GM12878 (cell line): Measurements from ENCODE around the gene SRSF1. TPM values are rescaled to one million over a fixed set of nuclear protein-coding genes. Genes with fewer than 3 reads are reported as not detected.

Source experiments
- ATAC-seq: fragments of 200-7000 bp; cut with Tn5 transposase; 3 replicates; pipeline ENCODE4 v1.9.1; 2020; ENCODE audit warnings: mild to moderate bottlenecking, moderate library complexity
- BruUV-seq: library from RNA; stranded (reverse); fragments of 400-500 nt; replicated peaks from 2 replicates; lab custom pipeline; 2021; lab: Mats Ljungman, UMichigan
- CTCF ChIA-PET: fragments of 300-600 bp; sonication (Branson Sonifier 250); formaldehyde crosslinking; extraction: SDS; loops from one replicate; lab custom pipeline; 2021; ENCODE audit warnings: inconsistent platforms; lab: Yijun Ruan, JAX
- POLR2A ChIA-PET: fragments of 350-600 bp; formaldehyde crosslinking; extraction: SDS; loops from one replicate; lab custom pipeline; 2021; ENCODE audit warnings: inconsistent platforms; lab: Charles Lee
- RAD21 ChIA-PET: fragments of 300-600 bp; sonication (Branson Sonifier 250); formaldehyde crosslinking; loops from one replicate; lab custom pipeline; 2023; ENCODE audit warnings: antibody characterized with exemption; ENCODE audit not compliant: unreplicated experiment; lab: Charles Lee
- SMC1A ChIA-PET: fragments of 300-600 bp; sonication (Branson Sonifier 250); formaldehyde crosslinking; loops from one replicate; lab custom pipeline; 2023; ENCODE audit not compliant: unreplicated experiment, uncharacterized antibody; lab: Charles Lee
- DNase-seq: peaks from one replicate; pipeline ENCODE4 v3.0.0-alpha.2; 2011; ENCODE audit warnings: low read depth, low spot score
- FAIRE-seq: peaks from 3 replicates; lab custom pipeline; 2011; peaks lifted over from hg19 to GRCh38; lab: Jason Lieb, UNC
- H2AFZ ChIP-seq: 2 replicates; pipeline ENCODE4 v1.6.0; 2011; ENCODE audit warnings: low read depth, low read length, control low read depth; ENCODE audit not compliant: control insufficient read depth
- H3K27ac ChIP-seq: 2 replicates; pipeline ENCODE4 v1.5.1; 2011; ENCODE audit warnings: control low read depth; ENCODE audit not compliant: control insufficient read depth, insufficient read depth
- H3K27me3 ChIP-seq, 2 experiments: replicated peaks in 1 of 2; 2 replicates each; pipeline versions ENCODE4 v1.6.0 to v1.6.1; 2011; ENCODE audit warnings: low read length in 1 of 2; ENCODE audit not compliant: control insufficient read depth in 2 of 2, insufficient read depth in 2 of 2
- H3K36me3 ChIP-seq, 2 experiments: 2 replicates each; pipeline ENCODE4 v1.5.1; 2011; ENCODE audit warnings: low read length in 1 of 2; ENCODE audit not compliant: control insufficient read depth in 2 of 2, insufficient read depth in 2 of 2
- H3K4me1 ChIP-seq: 2 replicates; pipeline ENCODE4 v1.6.1; 2011; ENCODE audit warnings: mild to moderate bottlenecking, low read length, moderate library complexity, mixed read lengths; ENCODE audit not compliant: control insufficient read depth, insufficient read depth
- H3K4me2 ChIP-seq: 2 replicates; pipeline ENCODE4 v1.6.0; 2011; ENCODE audit warnings: control low read depth; ENCODE audit not compliant: control insufficient read depth, insufficient read depth
- H3K4me3 ChIP-seq: fragments of 200-600 bp; sonication (generic); 2 replicates; pipeline ENCODE4 v1.5.1; 2016
- H3K79me2 ChIP-seq: 2 replicates; pipeline ENCODE4 v1.6.0; 2011; ENCODE audit warnings: low read length; ENCODE audit not compliant: control insufficient read depth, insufficient read depth
- H3K9ac ChIP-seq: 2 replicates; pipeline ENCODE4 v1.8.0; 2011; ENCODE audit warnings: low read length, control low read depth, mixed read lengths; ENCODE audit not compliant: control insufficient read depth, insufficient read depth
- H3K9me3 ChIP-seq: replicated peaks from 3 replicates; pipeline ENCODE4 v1.5.1; 2011; ENCODE audit warnings: mild to moderate bottlenecking, low read length; ENCODE audit not compliant: control insufficient read depth, insufficient read depth
- H4K20me1 ChIP-seq: 2 replicates; pipeline ENCODE4 v1.6.0; 2011; ENCODE audit not compliant: control insufficient read depth, insufficient read depth
- BCLAF1 ChIP-seq: fragments of 450-650 bp; IDR thresholded peaks from 2 replicates; pipeline ENCODE4 v1.6.1; 2017; ENCODE audit warnings: antibody characterized with exemption, mild to moderate bottlenecking, moderate library complexity
- FOS ChIP-seq: IDR thresholded peaks from 3 replicates; pipeline ENCODE4 v1.6.1; 2011; ENCODE audit warnings: borderline replicate concordance; ENCODE audit not compliant: insufficient read length; ENCODE audit errors: extremely low read depth
- JUND ChIP-seq: IDR thresholded peaks from 2 replicates; pipeline ENCODE4 v1.6.1; 2012; ENCODE audit warnings: low read depth, mild to moderate bottlenecking, low read length, improper control_type of control experiment, moderate library complexity
- KAT2A ChIP-seq: conservative IDR thresholded peaks from 2 replicates; pipeline ENCODE4 v1.6.1; 2011; ENCODE audit warnings: low read depth, low read length; ENCODE audit not compliant: control insufficient read depth
- KLF5 ChIP-seq: fragments of 450-650 bp; IDR thresholded peaks from 2 replicates; pipeline ENCODE4 v1.6.1; 2014; ENCODE audit warnings: mild to moderate bottlenecking; ENCODE audit not compliant: partially characterized antibody
- RELB ChIP-seq: fragments of 450-650 bp; IDR thresholded peaks from 2 replicates; pipeline ENCODE4 v1.6.1; 2017; ENCODE audit warnings: low read depth, mild to moderate bottlenecking, moderate library complexity
- RFX5 ChIP-seq: IDR thresholded peaks from 2 replicates; pipeline ENCODE4 v1.6.1; 2011; ENCODE audit warnings: low read depth, low read length, improper control_type of control experiment
- ZBED1 ChIP-seq: IDR thresholded peaks from 2 replicates; pipeline ENCODE4 v1.6.1; 2016; ENCODE audit warnings: borderline replicate concordance
- ZBTB11 ChIP-seq: fragments of 450-650 bp; formaldehyde crosslinking; IDR thresholded peaks from 2 replicates; pipeline ENCODE4 v1.5.0; 2022; ENCODE audit warnings: mild to moderate bottlenecking, missing genetic modification characterization
- ZSCAN29 ChIP-seq: fragments of 450-650 bp; IDR thresholded peaks from 2 replicates; pipeline ENCODE4 v1.6.1; 2017; ENCODE audit warnings: mild to moderate bottlenecking, moderate library complexity
- WGBS: methylation state at CpG from one replicate; pipeline ENCODE4 v1.1.6; 2016; ENCODE audit warnings: low lambda C conversion rate; ENCODE audit not compliant: insufficient replicate concordance, insufficient coverage; ENCODE audit errors: missing lambda C conversion rate; 5-methylcytosine and 5-hydroxymethylcytosine counted together
- in situ Hi-C: fragments of 300-500 bp; cut with MboI; formaldehyde crosslinking; loops from 9 replicates; pipeline ENCODE4 v1.14.3; 2018; ENCODE audit warnings: mixed read lengths
- intact Hi-C: fragments of 100-400 bp; cut with micrococcal nuclease; formaldehyde crosslinking; loops from one replicate; pipeline ENCODE4 v1.14.2; 2022; ENCODE audit not compliant: unreplicated experiment
- polyA plus RNA-seq, 11 experiments: library from polyadenylated mRNA; depleted of rRNA in 4 of 11; unstranded in 6 of 11; stranded (reverse) in 5 of 11; fragments of >200 nt; fragmentation: Nextera tagmentation in 4 of 11; fragmentation: Illumina TruSeq in 1 of 11; extraction: Ambion mirVana in 4 of 11; extraction: Trizol in 1 of 11; gene quantifications; 1 replicate in 1 of 11; 2 replicates in 10 of 11; pipeline versions ENCODE4 v1.2.1 to v1.2.3, GENCODE V29; 2011 to 2016; ENCODE audit warnings: inconsistent platforms in 2 of 11, missing spikeins in 2 of 11, low read depth in 1 of 11
- total RNA-seq, 4 experiments: library from RNA; depleted of rRNA in 3 of 4; stranded (reverse); fragments of >200 nt in 3 of 4; fragmentation: Illumina TruSeq in 1 of 4; extraction: Trizol in 1 of 4; gene quantifications; 2 replicates each; pipeline versions ENCODE4 v1.2.1 to v1.2.3, GENCODE V29; 2013 to 2021
- TF ChIP-seq, protein P1 (sequence below): fragments of 450-650 bp; IDR thresholded peaks from 2 replicates; pipeline ENCODE4 v1.6.1; 2017; ENCODE audit warnings: mild to moderate bottlenecking, moderate library complexity

The SRSF1 gene
- total and polyA plus RNA-seq, 10 of the 15 experiments (the other 5 are each of a cell fraction or from before 2014, with no cell fraction given), result 101 to 474 (median 404) TPM

- Histone ChIP-seq H3K27me3 (no peaks in the 10 kb centered on the region), H3K9me3 (no peaks in the 10 kb centered on the region), H3K4me1 (no peaks in the 10 kb centered on the region), H2AFZ (no peak overlapping the region), H4K20me1 (peaks cover 2% of the 10 kb centered on the region; the same call in 1 of the 2 replicates), H3K27ac (no peak overlapping the region), H3K4me2 (no peak overlapping the region), H3K9ac (no peak overlapping the region), H3K36me3 (peaks cover 0 to 6% of the 10 kb centered on the region in 2 experiments; a peak in 1 of 4 replicates), H3K4me3 (no peak overlapping the region), H3K79me2 (peaks cover 20% of the 10 kb centered on the region)
- FAIRE-seq (no peak), DNase-seq (no peak), ATAC-seq (no peak)
- no TSS peak for BruUV-seq
- CTCF ChIA-PET, result interaction anchor here (0.9 to 8.8 kb wide), 8 partner anchors 14 to 150 kb away, joined by 3 to 195 read pairs (median 5); no protein-coding TSS in a partner anchor
- SMC1A ChIA-PET, result interaction anchor here (0.6 to 9.3 kb wide), 8 partner anchors 14 to 171 kb away, joined by 3 to 114 read pairs (median 18); partner anchors contain the start of gene SRSF1
- in situ Hi-C loops (no loop called here), intact Hi-C loops (no loop called here)
- POLR2A ChIA-PET, result interaction anchor here (0.5 to 1.8 kb wide), 4 partner anchors 22 to 102 kb away, joined by 3 to 5 read pairs (median 4); partner anchors contain the start of gene SRSF1
- RAD21 ChIA-PET, result interaction anchor here (1.0 to 1.2 kb wide), 2 partner anchors 36 to 124 kb away, joined by 5 to 6 read pairs; no protein-coding TSS in a partner anchor
- WGBS, result 100% methylated on average over 1 of the region's 1 CpG
- TF ChIP-seq KLF5, result no peak
- no peak for TF ChIP-seq JUND
- no peak for TF ChIP-seq ZBTB11 (CRISPR knock-in tag)
- no peak for TF ChIP-seq BCLAF1
- TF ChIP-seq, protein P1, sequence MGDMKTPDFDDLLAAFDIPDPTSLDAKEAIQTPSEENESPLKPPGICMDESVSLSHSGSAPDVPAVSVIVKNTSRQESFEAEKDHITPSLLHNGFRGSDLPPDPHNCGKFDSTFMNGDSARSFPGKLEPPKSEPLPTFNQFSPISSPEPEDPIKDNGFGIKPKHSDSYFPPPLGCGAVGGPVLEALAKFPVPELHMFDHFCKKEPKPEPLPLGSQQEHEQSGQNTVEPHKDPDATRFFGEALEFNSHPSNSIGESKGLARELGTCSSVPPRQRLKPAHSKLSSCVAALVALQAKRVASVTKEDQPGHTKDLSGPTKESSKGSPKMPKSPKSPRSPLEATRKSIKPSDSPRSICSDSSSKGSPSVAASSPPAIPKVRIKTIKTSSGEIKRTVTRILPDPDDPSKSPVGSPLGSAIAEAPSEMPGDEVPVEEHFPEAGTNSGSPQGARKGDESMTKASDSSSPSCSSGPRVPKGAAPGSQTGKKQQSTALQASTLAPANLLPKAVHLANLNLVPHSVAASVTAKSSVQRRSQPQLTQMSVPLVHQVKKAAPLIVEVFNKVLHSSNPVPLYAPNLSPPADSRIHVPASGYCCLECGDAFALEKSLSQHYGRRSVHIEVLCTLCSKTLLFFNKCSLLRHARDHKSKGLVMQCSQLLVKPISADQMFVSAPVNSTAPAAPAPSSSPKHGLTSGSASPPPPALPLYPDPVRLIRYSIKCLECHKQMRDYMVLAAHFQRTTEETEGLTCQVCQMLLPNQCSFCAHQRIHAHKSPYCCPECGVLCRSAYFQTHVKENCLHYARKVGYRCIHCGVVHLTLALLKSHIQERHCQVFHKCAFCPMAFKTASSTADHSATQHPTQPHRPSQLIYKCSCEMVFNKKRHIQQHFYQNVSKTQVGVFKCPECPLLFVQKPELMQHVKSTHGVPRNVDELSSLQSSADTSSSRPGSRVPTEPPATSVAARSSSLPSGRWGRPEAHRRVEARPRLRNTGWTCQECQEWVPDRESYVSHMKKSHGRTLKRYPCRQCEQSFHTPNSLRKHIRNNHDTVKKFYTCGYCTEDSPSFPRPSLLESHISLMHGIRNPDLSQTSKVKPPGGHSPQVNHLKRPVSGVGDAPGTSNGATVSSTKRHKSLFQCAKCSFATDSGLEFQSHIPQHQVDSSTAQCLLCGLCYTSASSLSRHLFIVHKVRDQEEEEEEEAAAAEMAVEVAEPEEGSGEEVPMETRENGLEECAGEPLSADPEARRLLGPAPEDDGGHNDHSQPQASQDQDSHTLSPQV, result no peak
- TF ChIP-seq RFX5, result no peak
- TF ChIP-seq RELB, result no peak
- TF ChIP-seq FOS, result no peak
- TF ChIP-seq ZSCAN29, result no peak
- no peak for TF ChIP-seq ZBED1
- no peak for TF ChIP-seq KAT2A
Observed at GRCh38 chr17:57983446-57983845, 23.6 kb downstream of the SRSF1 start.
